Neural progenitor cell (in vitro differentiated cells): ENCODE measurements around the gene SMARCA4. TPM values are rescaled to one million over a fixed set of nuclear protein-coding genes. Genes with fewer than 3 reads are reported as not detected.

Experiments
- DNase-seq: peaks from one replicate; pipeline ENCODE4 v3.0.0-alpha.2; 2016; ENCODE audit warnings: low spot score
- H2AFZ ChIP-seq: fragments of 200-600 bp; sonication (generic); replicated peaks from 2 replicates; pipeline ENCODE4 v1.6.1; 2016; ENCODE audit warnings: antibody characterized with exemption
- H3F3A ChIP-seq: fragments of 200-600 bp; sonication (generic); 2 replicates; pipeline ENCODE4 v1.6.1; 2016; ENCODE audit warnings: antibody characterized with exemption, low read depth
- H3K27ac ChIP-seq: fragments of 200-600 bp; sonication (generic); 2 replicates; pipeline ENCODE4 v1.5.1; 2016; ENCODE audit warnings: mild to moderate bottlenecking
- H3K27me3 ChIP-seq: fragments of 200-600 bp; sonication (generic); 2 replicates; pipeline ENCODE4 v1.6.1; 2016; ENCODE audit warnings: mild to moderate bottlenecking, moderate library complexity
- H3K36me3 ChIP-seq: fragments of 200-600 bp; sonication (generic); 2 replicates; pipeline ENCODE4 v1.5.1; 2016
- H3K4me1 ChIP-seq: fragments of 200-600 bp; sonication (generic); 2 replicates; pipeline ENCODE4 v1.6.1; 2016; ENCODE audit warnings: mixed run types
- H3K4me2 ChIP-seq: fragments of 200-600 bp; sonication (generic); 2 replicates; pipeline ENCODE4 v1.6.1; 2016
- H3K4me3 ChIP-seq: fragments of 200-600 bp; sonication (generic); 2 replicates; pipeline ENCODE4 v1.5.1; 2016
- H3K79me2 ChIP-seq: fragments of 200-600 bp; sonication (generic); 2 replicates; pipeline ENCODE4 v1.6.1; 2016; ENCODE audit warnings: low read depth
- H3K9ac ChIP-seq: fragments of 200-600 bp; sonication (generic); 2 replicates; pipeline ENCODE4 v1.6.1; 2016
- H3K9me3 ChIP-seq: fragments of 200-600 bp; sonication (generic); 2 replicates; pipeline ENCODE4 v1.5.1; 2016; ENCODE audit warnings: low read depth
- H4K20me1 ChIP-seq: fragments of 200-600 bp; sonication (generic); 2 replicates; pipeline ENCODE4 v1.6.1; 2016; ENCODE audit warnings: low read depth
- H3K27ac Mint-ChIP-seq: 3 replicates; pipeline ENCODE4 v1.8.0; 2021; ENCODE audit warnings: mixed read lengths
- H3K27me3 Mint-ChIP-seq: 2 replicates; pipeline ENCODE4 v1.8.0; 2022; ENCODE audit warnings: low read depth, mild to moderate bottlenecking, inconsistent platforms, moderate library complexity, mixed read lengths; ENCODE audit not compliant: insufficient read depth
- H3K36me3 Mint-ChIP-seq: 3 replicates; pipeline ENCODE4 v1.8.0; 2021; ENCODE audit warnings: mixed read lengths
- H3K4me1 Mint-ChIP-seq: 3 replicates; pipeline ENCODE4 v1.8.0; 2021; ENCODE audit warnings: mixed read lengths
- H3K4me3 Mint-ChIP-seq: 3 replicates; pipeline ENCODE4 v1.8.0; 2021; ENCODE audit warnings: mild to moderate bottlenecking, moderate library complexity, mixed read lengths
- H3K9me3 Mint-ChIP-seq: 3 replicates; pipeline ENCODE4 v1.8.0; 2020; ENCODE audit warnings: mixed read lengths
- CTCF ChIP-seq: fragments of 200-600 bp; sonication (generic); IDR thresholded peaks from 2 replicates; pipeline ENCODE4 v1.5.1; 2017; ENCODE audit warnings: antibody characterized with exemption, mild to moderate bottlenecking
- EZH2 ChIP-seq: fragments of 200-600 bp; sonication (generic); IDR thresholded peaks from 2 replicates; pipeline ENCODE4 v1.6.1; 2017; ENCODE audit warnings: antibody characterized with exemption, mild to moderate bottlenecking, moderate library complexity
- EZH2phosphoT487 ChIP-seq: fragments of 200-600 bp; sonication (generic); IDR thresholded peaks from 2 replicates; pipeline ENCODE4 v1.6.1; 2017; ENCODE audit warnings: antibody characterized with exemption
- total RNA-seq: library from RNA; depleted of rRNA; stranded (reverse); fragments of >200 nt; gene quantifications from 2 replicates; pipeline ENCODE4 v1.2.3, GENCODE V29; 2015; ENCODE audit warnings: low replicate concordance

The SMARCA4 gene
- total RNA-seq, 1 donor from 2014 or later = 169 TPM

GRCh38 chr19:11033763-11034162, 72.9 kb downstream of the SMARCA4 start:
- H3K36me3 Mint-ChIP-seq = peaks cover 47% of the 10 kb centered on the region
- no peaks in the 10 kb centered on the region for H3K4me1 Mint-ChIP-seq
- H3K4me3 Mint-ChIP-seq = no peak overlapping the region
- no peaks in the 10 kb centered on the region for H3K9me3 Mint-ChIP-seq
- peaks cover 4% of the 10 kb centered on the region for H3K27me3 Mint-ChIP-seq
- Histone ChIP-seq H3K4me1 (no peaks in the 10 kb centered on the region), H3K36me3 (peaks cover 14% of the 10 kb centered on the region), H3K9me3 (no peaks in the 10 kb centered on the region), H4K20me1 (peaks cover 21% of the 10 kb centered on the region), H3K27me3 (no peaks in the 10 kb centered on the region), H3K27ac (no peak overlapping the region), H3K9ac (no peak overlapping the region), H3K79me2 (peaks cover 22% of the 10 kb centered on the region), H2AFZ (no peak overlapping the region), H3K4me2 (no peak overlapping the region), H3K4me3 (no peak overlapping the region), H3F3A (peaks cover 22% of the 10 kb centered on the region)
- no peak for DNase-seq
- H3K27ac Mint-ChIP-seq = no peak overlapping the region
- TF ChIP-seq EZH2phosphoT487 (no peak), EZH2 (no peak)

- Histone ChIP-seq H2AFZ (no peak overlapping the region), H3K4me2 (no peak overlapping the region), H3K4me3 (no peak overlapping the region), H3K9me3 (no peaks in the 10 kb centered on the region), H3K27ac (no peak overlapping the region), H3K79me2 (peaks cover 27% of the 10 kb centered on the region), H3K9ac (no peak overlapping the region), H3K4me1 (no peaks in the 10 kb centered on the region), H3K27me3 (no peaks in the 10 kb centered on the region), H4K20me1 (peaks cover 18% of the 10 kb centered on the region), H3K36me3 (peaks cover 17% of the 10 kb centered on the region), H3F3A (peaks cover 22% of the 10 kb centered on the region)
- no peaks in the 10 kb centered on the region for H3K9me3 Mint-ChIP-seq
- no peak overlapping the region for H3K4me3 Mint-ChIP-seq
- H3K27ac Mint-ChIP-seq = no peak overlapping the region
- no peak for DNase-seq
- no peaks in the 10 kb centered on the region for H3K4me1 Mint-ChIP-seq
- TF ChIP-seq CTCF (no peak), EZH2phosphoT487 (no peak), EZH2 (no peak)
- H3K27me3 Mint-ChIP-seq = peaks cover 2% of the 10 kb centered on the region
- peaks cover 48% of the 10 kb centered on the region for H3K36me3 Mint-ChIP-seq
Measured at GRCh38 chr19:11034449-11035213, 73.8 kb downstream of the SMARCA4 start.

- peaks cover 44% of the 10 kb centered on the region for H3K36me3 Mint-ChIP-seq
- peak overlapping the region; percentile 24 for H3K4me3 Mint-ChIP-seq
- H3K4me3 ChIP-seq = no peak overlapping the region
- no peaks in the 10 kb centered on the region for H3K4me1 Mint-ChIP-seq
- peaks cover 18% of the 10 kb centered on the region for H4K20me1 ChIP-seq
- H3K9me3 Mint-ChIP-seq = no peaks in the 10 kb centered on the region
- peaks cover 27% of the 10 kb centered on the region for H3K79me2 ChIP-seq
- H3K36me3 ChIP-seq = peaks cover 17% of the 10 kb centered on the region
- no peak overlapping the region for H3K4me2 ChIP-seq
- peak; percentile 90 for DNase-seq
- H3K27ac ChIP-seq = no peak overlapping the region
- no peaks in the 10 kb centered on the region for H3K27me3 ChIP-seq
- no peaks in the 10 kb centered on the region for H3K9me3 ChIP-seq
- H3F3A ChIP-seq = peaks cover 22% of the 10 kb centered on the region
- H3K4me1 ChIP-seq = no peaks in the 10 kb centered on the region
- TF ChIP-seq CTCF (peak; percentile 79), EZH2phosphoT487 (no peak)
- H3K27ac Mint-ChIP-seq = peak overlapping the region; percentile 89
- H3K27me3 Mint-ChIP-seq = peaks cover 4% of the 10 kb centered on the region
- H3K9ac ChIP-seq = no peak overlapping the region
- H2AFZ ChIP-seq = no peak overlapping the region
Measured at GRCh38 chr19:11035441-11036377, 74.9 kb downstream of the SMARCA4 start.
